Left ventricle myocardium inferior (tissue), 1 donor: ENCODE measurements around the gene PRG2. TPM values are rescaled to one million over a fixed set of nuclear protein-coding genes. Genes with fewer than 3 reads are reported as not detected.
A peak's percentile ranks its signal among the peaks of the same experiment; 100 is the strongest.
"Not testable (repeated sequence)": the region's sequence is repeated elsewhere in the genome, so short reads cannot be mapped to it uniquely, and the experiment has no call there.

ENCODE experiments used
- DNase-seq: peaks from one replicate; pipeline ENCODE4 v3.0.0-alpha.2; 2020
- H3K27ac ChIP-seq: fragments of 200-600 bp; replicated peaks from 2 replicates; pipeline ENCODE4 v1.8.0; 2021
- H3K27me3 ChIP-seq: fragments of 200-600 bp; 2 replicates; pipeline ENCODE4 v1.8.0; 2021; ENCODE audit warnings: low read depth
- H3K36me3 ChIP-seq: fragments of 200-600 bp; 2 replicates; pipeline ENCODE4 v1.8.0; 2021
- H3K4me1 ChIP-seq: fragments of 200-600 bp; 2 replicates; pipeline ENCODE4 v1.8.0; 2021
- H3K4me3 ChIP-seq: fragments of 200-600 bp; 2 replicates; pipeline ENCODE4 v1.8.0; 2021; ENCODE audit warnings: mild to moderate bottlenecking, moderate library complexity
- H3K9me3 ChIP-seq: fragments of 200-600 bp; replicated peaks from 2 replicates; pipeline ENCODE4 v1.8.0; 2021
- intact Hi-C: fragments of 100-400 bp; cut with micrococcal nuclease; formaldehyde crosslinking; loops from one replicate; pipeline ENCODE4 v1.11.0; 2022
- total RNA-seq: library from RNA; stranded (reverse); fragmentation: NEBNext Ultra II Directional; extraction: Animal tissue kit (Norgen Biotek cat#: 25700); gene quantifications from one replicate; pipeline ENCODE4 v1.2.1, GENCODE V29; 2021
- TF ChIP-seq, protein P1 (sequence below): fragments of 200-600 bp; IDR thresholded peaks from 2 replicates; pipeline ENCODE4 v1.8.0; 2021; ENCODE audit warnings: antibody characterized with exemption, mild to moderate bottlenecking, borderline replicate concordance
- donor health status: DM: no; HTN: yes; CAD: no; lungs with severe emphysema.

Gene PRG2
- total RNA-seq, 1 donor from 2014 or later: not detected

DNA sequence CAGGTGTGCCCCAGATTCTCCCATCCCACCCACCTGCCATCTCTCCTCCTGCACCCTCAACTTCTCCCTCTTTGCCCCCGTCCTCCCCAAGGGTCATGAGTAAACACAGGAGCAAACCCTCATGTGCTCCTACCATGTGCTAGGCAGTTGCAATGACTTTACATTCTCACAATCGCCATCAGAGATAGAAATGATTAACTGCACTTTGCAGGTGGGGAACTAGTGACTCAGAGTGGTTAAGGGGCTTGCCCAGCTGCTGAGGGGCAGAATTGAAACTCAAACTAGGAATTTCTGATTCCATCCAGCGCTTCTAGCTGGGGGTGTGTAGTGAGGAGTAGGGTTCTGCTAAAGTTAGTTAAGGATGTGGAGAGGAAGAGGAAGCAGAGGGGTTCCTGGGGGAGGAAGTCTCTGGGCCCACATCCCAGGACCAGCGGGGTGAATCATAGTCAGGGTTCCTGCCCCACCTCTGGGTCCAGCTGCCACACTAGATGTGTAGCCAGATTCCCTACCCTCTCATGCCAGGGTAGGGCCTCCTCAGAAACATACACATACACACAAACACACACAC is 16.0 kb upstream of the PRG2 start:
- Histone ChIP-seq H3K4me1 (peaks cover 39% of the 10 kb centered on the region), H3K27me3 (no peaks in the 10 kb centered on the region), H3K27ac (peak overlapping the region; percentile 79), H3K9me3 (no peaks in the 10 kb centered on the region), H3K4me3 (no peak overlapping the region), H3K36me3 (peaks cover 45% of the 10 kb centered on the region)
- intact Hi-C loops: no loop called here
- peak; percentile 24 for DNase-seq
- TF ChIP-seq, protein P1, sequence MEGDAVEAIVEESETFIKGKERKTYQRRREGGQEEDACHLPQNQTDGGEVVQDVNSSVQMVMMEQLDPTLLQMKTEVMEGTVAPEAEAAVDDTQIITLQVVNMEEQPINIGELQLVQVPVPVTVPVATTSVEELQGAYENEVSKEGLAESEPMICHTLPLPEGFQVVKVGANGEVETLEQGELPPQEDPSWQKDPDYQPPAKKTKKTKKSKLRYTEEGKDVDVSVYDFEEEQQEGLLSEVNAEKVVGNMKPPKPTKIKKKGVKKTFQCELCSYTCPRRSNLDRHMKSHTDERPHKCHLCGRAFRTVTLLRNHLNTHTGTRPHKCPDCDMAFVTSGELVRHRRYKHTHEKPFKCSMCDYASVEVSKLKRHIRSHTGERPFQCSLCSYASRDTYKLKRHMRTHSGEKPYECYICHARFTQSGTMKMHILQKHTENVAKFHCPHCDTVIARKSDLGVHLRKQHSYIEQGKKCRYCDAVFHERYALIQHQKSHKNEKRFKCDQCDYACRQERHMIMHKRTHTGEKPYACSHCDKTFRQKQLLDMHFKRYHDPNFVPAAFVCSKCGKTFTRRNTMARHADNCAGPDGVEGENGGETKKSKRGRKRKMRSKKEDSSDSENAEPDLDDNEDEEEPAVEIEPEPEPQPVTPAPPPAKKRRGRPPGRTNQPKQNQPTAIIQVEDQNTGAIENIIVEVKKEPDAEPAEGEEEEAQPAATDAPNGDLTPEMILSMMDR: no peak

DNA sequence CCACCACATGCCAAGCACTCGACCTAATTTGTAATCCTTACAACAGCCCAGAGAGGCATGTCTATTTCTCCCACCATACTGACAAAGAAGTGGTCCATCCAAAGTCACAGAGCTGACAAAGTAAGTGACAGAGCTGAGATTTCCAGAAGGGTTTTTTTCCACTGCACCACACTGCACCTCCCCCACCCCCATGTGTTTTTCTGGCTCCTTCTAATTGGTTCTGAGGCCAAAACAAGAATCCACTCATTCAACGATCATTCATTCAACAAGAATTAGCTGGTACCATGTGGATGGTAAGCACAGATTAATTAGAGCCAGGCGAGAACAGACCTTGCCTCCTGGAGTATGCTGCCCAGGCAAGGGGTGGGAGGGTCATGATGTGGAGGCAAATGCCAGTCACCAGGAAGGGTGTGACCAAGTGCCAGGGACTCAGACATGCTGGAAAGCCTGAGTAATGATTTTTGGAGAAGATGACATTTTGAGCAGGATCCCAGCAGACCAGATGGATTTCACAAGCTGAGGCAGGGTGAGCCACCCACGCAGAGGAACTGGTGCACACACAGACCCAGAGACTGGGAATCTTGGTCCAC is 14.9 kb upstream of the PRG2 start:
- H3K27me3 ChIP-seq: peaks cover 5% of the 10 kb centered on the region
- H3K9me3 ChIP-seq: no peaks in the 10 kb centered on the region
- TF ChIP-seq, protein P1: no peak
- no peak for DNase-seq
- H3K36me3 ChIP-seq: peaks cover 35% of the 10 kb centered on the region
- intact Hi-C loops: no loop called here
- H3K27ac ChIP-seq: peak overlapping the region; percentile 79
- H3K4me1 ChIP-seq: peaks cover 36% of the 10 kb centered on the region
- H3K4me3 ChIP-seq: no peak overlapping the region

DNA sequence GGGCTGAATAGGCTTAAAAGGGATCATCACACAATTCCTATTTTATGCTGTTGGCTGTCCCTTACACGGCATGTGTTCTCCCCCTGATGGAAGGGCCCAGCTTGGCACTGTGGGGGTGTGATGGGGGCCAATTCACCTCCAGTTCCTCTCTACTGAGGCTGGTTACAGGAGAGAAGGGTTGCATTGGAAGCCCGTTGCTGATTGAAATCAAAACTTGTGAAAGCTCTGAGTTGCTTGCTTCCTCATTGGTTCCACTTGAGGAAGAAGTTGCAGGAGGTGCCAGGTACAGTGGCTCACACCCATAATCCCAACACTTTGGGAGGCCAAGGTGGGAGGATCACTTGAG is 13.3 kb upstream of the PRG2 start:
- Histone ChIP-seq H3K4me3 (no peak overlapping the region), H3K27me3 (peaks cover 10% of the 10 kb centered on the region), H3K36me3 (peaks cover 19% of the 10 kb centered on the region), H3K27ac (no peak overlapping the region), H3K4me1 (peaks cover 34% of the 10 kb centered on the region), H3K9me3 (no peaks in the 10 kb centered on the region)
- intact Hi-C loops: no loop called here
- TF ChIP-seq, protein P1: no peak
- no peak for DNase-seq

DNA sequence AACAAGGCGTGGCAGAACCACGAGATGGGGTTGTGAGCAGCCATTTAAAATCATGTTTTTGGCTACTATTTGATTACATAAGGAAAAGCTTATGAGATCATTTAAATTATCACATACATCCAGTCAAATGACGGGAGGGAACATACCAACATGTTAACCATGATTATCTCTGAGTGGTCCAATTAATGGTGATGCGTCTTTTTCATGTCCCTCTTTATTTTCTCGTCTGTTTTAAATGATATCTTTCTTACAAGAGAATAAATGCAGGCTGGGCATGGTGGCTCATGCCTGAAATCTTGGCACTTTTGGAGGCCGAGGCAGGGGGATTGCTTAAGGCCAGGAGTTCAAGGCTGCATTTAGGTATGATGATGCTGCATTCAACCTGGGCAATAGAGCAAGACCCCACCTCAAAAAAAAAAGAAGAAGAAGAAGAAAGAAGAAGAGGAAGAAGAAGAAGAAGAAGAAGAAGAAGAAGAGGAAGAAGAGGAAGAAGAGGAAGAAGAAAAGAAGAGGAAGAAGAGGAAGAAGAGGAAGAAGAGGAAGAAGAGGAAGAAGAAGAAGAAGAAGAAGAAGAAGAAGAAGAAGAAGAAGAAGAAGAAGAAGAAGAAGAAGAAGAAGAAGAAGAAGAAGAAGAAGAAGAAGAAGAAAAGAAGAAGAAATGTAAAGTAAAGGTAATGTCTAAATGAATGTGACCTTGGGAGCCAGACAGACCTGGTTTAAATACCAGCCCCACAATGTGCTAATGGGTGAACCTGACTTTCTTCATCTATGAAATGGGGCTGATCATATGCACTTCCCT is 12.8 kb upstream of the PRG2 start:
- H3K27ac ChIP-seq, DNase-seq, H3K4me3 ChIP-seq, H3K9me3 ChIP-seq, intact Hi-C loops: not testable (repeated sequence)
- Histone ChIP-seq H3K36me3 (peaks cover 13% of the 10 kb centered on the region), H3K27me3 (peaks cover 10% of the 10 kb centered on the region), H3K4me1 (peaks cover 34% of the 10 kb centered on the region)

DNA sequence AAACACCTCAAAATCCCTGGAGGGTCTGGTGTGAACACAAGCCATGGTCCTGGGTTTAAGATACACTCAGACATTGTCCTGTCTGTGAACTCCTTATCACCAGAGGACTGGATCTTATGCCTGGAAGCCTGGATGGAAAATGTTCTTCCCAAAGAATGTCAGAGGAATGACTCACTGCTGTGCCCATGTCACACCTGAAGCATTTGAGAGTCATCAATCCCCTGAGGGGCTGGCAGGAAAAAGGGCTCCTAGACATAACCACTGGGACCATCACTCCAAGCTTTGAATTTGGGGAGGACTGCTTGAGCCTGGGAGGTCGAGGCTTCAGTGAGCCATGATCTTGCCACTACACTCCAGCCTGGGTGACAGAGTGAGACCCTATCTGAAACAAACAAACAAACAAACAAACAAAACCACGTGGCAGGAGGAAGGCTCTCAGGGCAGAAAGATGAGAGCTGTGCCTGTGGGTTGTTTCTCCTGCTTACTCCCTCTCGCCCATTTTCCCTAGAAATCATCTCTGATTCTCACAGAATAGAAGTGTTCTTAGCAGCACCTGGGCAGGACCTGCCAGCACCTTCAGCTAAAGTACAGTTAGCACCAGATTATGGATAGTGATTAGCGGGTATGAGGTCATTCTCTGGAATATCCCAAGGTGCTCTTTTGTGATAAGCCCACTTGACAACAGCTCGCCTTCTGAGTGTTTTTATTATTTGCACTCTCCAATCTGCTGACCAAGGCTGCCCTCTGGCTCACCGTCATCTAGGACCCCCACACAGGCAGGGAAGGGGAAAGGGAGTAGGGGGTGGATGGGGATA is 11.9 kb upstream of the PRG2 start:
- Histone ChIP-seq H3K9me3 (no peaks in the 10 kb centered on the region), H3K27ac (no peak overlapping the region), H3K4me1 (peaks cover 26% of the 10 kb centered on the region), H3K36me3 (peaks cover 5% of the 10 kb centered on the region), H3K4me3 (no peak overlapping the region), H3K27me3 (peaks cover 10% of the 10 kb centered on the region)
- DNase-seq: no peak
- intact Hi-C loops: no loop called here
- TF ChIP-seq, protein P1: no peak
